Fibroblast of lung (primary cell): Measurements from ENCODE around the gene TLE1. TPM values are rescaled to one million over a fixed set of nuclear protein-coding genes. Genes with fewer than 3 reads are reported as not detected.

Experiments used
- DNase-seq, 2 donors: peaks; one replicate each; pipeline versions ENCODE4 v3.0.0 to v3.0.0-alpha.2; 2010; ENCODE audit warnings: low read depth in 2 of 2
- H2AFZ ChIP-seq: 2 replicates; pipeline ENCODE4 v1.5.1; 2012; ENCODE audit warnings: low read length, control low read depth, inconsistent platforms
- H3K27ac ChIP-seq: 2 replicates; pipeline ENCODE4 v1.5.1; 2011; ENCODE audit warnings: low read length, control low read depth; ENCODE audit not compliant: insufficient read depth
- H3K27me3 ChIP-seq: 2 replicates; pipeline ENCODE4 v1.5.1; 2011; ENCODE audit warnings: mild to moderate bottlenecking, low read length; ENCODE audit not compliant: control insufficient read depth, insufficient read depth
- H3K36me3 ChIP-seq: 2 replicates; pipeline ENCODE4 v1.5.1; 2011; ENCODE audit warnings: low read length; ENCODE audit not compliant: control insufficient read depth, insufficient read depth
- H3K4me1 ChIP-seq: 2 replicates; pipeline ENCODE4 v1.5.1; 2011; ENCODE audit warnings: low read length; ENCODE audit not compliant: control insufficient read depth, insufficient read depth; ENCODE audit errors: extremely low read depth
- H3K4me2 ChIP-seq: 2 replicates; pipeline ENCODE4 v1.5.1; 2011; ENCODE audit warnings: low read length, control low read depth; ENCODE audit not compliant: insufficient read depth; ENCODE audit errors: extremely low read depth
- H3K4me3 ChIP-seq, 4 experiments: fragments of 200-600 bp in 1 of 4; sonication (generic) in 1 of 4; replicated peaks in 1 of 4; 2 replicates each; pipeline ENCODE4 v1.5.1; 2011 to 2016; ENCODE audit warnings: low read length in 4 of 4, low read depth in 3 of 4, mild to moderate bottlenecking in 3 of 4, control low read depth in 2 of 4, inconsistent platforms in 1 of 4, mixed read lengths in 1 of 4; ENCODE audit not compliant: insufficient read depth in 1 of 4; ENCODE audit errors: control extremely low read depth in 1 of 4
- H3K79me2 ChIP-seq: 2 replicates; pipeline ENCODE4 v1.5.1; 2012; ENCODE audit warnings: mild to moderate bottlenecking, low read length, inconsistent platforms; ENCODE audit not compliant: control insufficient read depth, insufficient read depth
- H3K9ac ChIP-seq: 2 replicates; pipeline ENCODE4 v1.5.1; 2011; ENCODE audit warnings: mild to moderate bottlenecking, low read length, control low read depth; ENCODE audit not compliant: insufficient read depth
- H3K9me3 ChIP-seq: 2 replicates; pipeline ENCODE4 v1.5.1; 2012; ENCODE audit warnings: low read depth, low read length; ENCODE audit not compliant: control insufficient read depth, insufficient read depth
- H4K20me1 ChIP-seq: 2 replicates; pipeline ENCODE4 v1.5.1; 2011; ENCODE audit warnings: low read length; ENCODE audit not compliant: control insufficient read depth, insufficient read depth; ENCODE audit errors: extremely low read depth
- EZH2 ChIP-seq: IDR thresholded peaks from 2 replicates; pipeline ENCODE4 v1.5.1; 2012; ENCODE audit warnings: low read length, control low read depth, mild to moderate bottlenecking; ENCODE audit errors: missing control alignments
- polyA plus RNA-seq, 2 donors: library from polyadenylated mRNA; depleted of rRNA in 1 of 2; stranded (reverse) in 1 of 2; unstranded in 1 of 2; fragments of >200 nt; gene quantifications; 2 replicates each; pipeline ENCODE4 v1.2.1, GENCODE V29; 2011 to 2012; ENCODE audit warnings: missing spikeins in 1 of 2
- total RNA-seq: library from RNA; depleted of rRNA; stranded (reverse); fragments of >200 nt; gene quantifications from 2 replicates; pipeline ENCODE4 v1.2.1, GENCODE V29; 2014
- TF ChIP-seq, protein P1 (sequence below), 2 donors: IDR thresholded peaks in 1 of 2; conservative IDR thresholded peaks in 1 of 2; 1 replicate in 1 of 2; 2 replicates in 1 of 2; pipeline ENCODE4 v1.5.1; 2011 to 2012; ENCODE audit warnings: low read length in 2 of 2, control low read depth in 1 of 2, inconsistent platforms in 1 of 2, low read depth in 1 of 2, mild to moderate bottlenecking in 1 of 2

Gene TLE1
- total and polyA plus RNA-seq, 2 donors (not counting 1 experiment from before 2014, with no cell fraction given) = 29.3 to 29.7 TPM

GRCh38 chr9:81560851-81561732 is 128.3 kb downstream of the TLE1 start:
- TF ChIP-seq, protein P1, sequence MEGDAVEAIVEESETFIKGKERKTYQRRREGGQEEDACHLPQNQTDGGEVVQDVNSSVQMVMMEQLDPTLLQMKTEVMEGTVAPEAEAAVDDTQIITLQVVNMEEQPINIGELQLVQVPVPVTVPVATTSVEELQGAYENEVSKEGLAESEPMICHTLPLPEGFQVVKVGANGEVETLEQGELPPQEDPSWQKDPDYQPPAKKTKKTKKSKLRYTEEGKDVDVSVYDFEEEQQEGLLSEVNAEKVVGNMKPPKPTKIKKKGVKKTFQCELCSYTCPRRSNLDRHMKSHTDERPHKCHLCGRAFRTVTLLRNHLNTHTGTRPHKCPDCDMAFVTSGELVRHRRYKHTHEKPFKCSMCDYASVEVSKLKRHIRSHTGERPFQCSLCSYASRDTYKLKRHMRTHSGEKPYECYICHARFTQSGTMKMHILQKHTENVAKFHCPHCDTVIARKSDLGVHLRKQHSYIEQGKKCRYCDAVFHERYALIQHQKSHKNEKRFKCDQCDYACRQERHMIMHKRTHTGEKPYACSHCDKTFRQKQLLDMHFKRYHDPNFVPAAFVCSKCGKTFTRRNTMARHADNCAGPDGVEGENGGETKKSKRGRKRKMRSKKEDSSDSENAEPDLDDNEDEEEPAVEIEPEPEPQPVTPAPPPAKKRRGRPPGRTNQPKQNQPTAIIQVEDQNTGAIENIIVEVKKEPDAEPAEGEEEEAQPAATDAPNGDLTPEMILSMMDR (conservative IDR thresholded peaks at IDR 0.05 in 1 of 2, IDR thresholded peaks at IDR 0.05 in 1 of 2; ENCODE audit: low read depth in 1 of 2, low read length in 2 of 2) = no peak
- Histone ChIP-seq H3K9me3 (no peaks in the 10 kb centered on the region), H3K4me3 (no peak overlapping the region), H3K79me2 (no peaks in the 10 kb centered on the region), H3K27me3 (no peaks in the 10 kb centered on the region), H3K27ac (no peak overlapping the region), H3K4me1 (peaks cover 29% of the 10 kb centered on the region), H3K4me2 (no peak overlapping the region), H4K20me1 (no peaks in the 10 kb centered on the region), H3K9ac (no peak overlapping the region), H2AFZ (no peak overlapping the region), H3K36me3 (no peaks in the 10 kb centered on the region)
- peak in 1 of 2 donors; percentile 84 for DNase-seq

GRCh38 chr9:81559709-81560108 is 129.6 kb downstream of the TLE1 start:
- no peaks in the 10 kb centered on the region for H4K20me1 ChIP-seq
- no peak overlapping the region for H3K9ac ChIP-seq

GRCh38 chr9:81559197-81559596 is 130.2 kb downstream of the TLE1 start:
- Histone ChIP-seq H3K27ac (peak overlapping the region; percentile 55), H2AFZ (no peak overlapping the region)

More at GRCh38 chr9:81559709-81560108, 129.6 kb downstream of the TLE1 start:
- Histone ChIP-seq H3K4me3 (no peak overlapping the region), H3K36me3 (no peaks in the 10 kb centered on the region), H3K79me2 (no peaks in the 10 kb centered on the region), H3K27ac (peak overlapping the region; percentile 55), H2AFZ (peak overlapping the region; percentile 49), H3K4me1 (peaks cover 29% of the 10 kb centered on the region), H3K4me2 (peak overlapping the region; percentile 9), H3K9me3 (no peaks in the 10 kb centered on the region), H3K27me3 (no peaks in the 10 kb centered on the region)
- peak; percentile 92 to 98 for DNase-seq
- TF ChIP-seq EZH2 = no peak
- TF ChIP-seq, protein P1 (conservative IDR thresholded peaks at IDR 0.05 in 1 of 2, IDR thresholded peaks at IDR 0.05 in 1 of 2; ENCODE audit: low read depth in 1 of 2, low read length in 2 of 2) = no peak

More at GRCh38 chr9:81559197-81559596, 130.2 kb downstream of the TLE1 start:
- no peak for TF ChIP-seq EZH2
- TF ChIP-seq, protein P1 (conservative IDR thresholded peaks at IDR 0.05 in 1 of 2, IDR thresholded peaks at IDR 0.05 in 1 of 2; ENCODE audit: low read depth in 1 of 2, low read length in 2 of 2) = no peak
- H3K4me1 ChIP-seq = peaks cover 29% of the 10 kb centered on the region
- H3K9ac ChIP-seq = no peak overlapping the region
- no peak overlapping the region for H3K4me3 ChIP-seq
- DNase-seq = no peak
- no peaks in the 10 kb centered on the region for H3K79me2 ChIP-seq
- H3K4me2 ChIP-seq = peak overlapping the region; percentile 6
- no peaks in the 10 kb centered on the region for H3K36me3 ChIP-seq
- H3K27me3 ChIP-seq = no peaks in the 10 kb centered on the region
- no peaks in the 10 kb centered on the region for H3K9me3 ChIP-seq
- no peaks in the 10 kb centered on the region for H4K20me1 ChIP-seq
